Rectal smooth muscle tissue (tissue), 1 donor: Measurements from ENCODE around the gene IGFL2.

Experiments used
- H3K27ac ChIP-seq: one replicate; pipeline ENCODE4 v1.7.0; 2013; ENCODE audit warnings: low read depth, low read length, inconsistent platforms
- H3K27me3 ChIP-seq: one replicate; pipeline ENCODE4 v1.7.0; 2013; ENCODE audit warnings: low read length; ENCODE audit not compliant: control insufficient read depth, insufficient read depth
- H3K36me3 ChIP-seq: one replicate; pipeline ENCODE4 v1.7.0; 2013; ENCODE audit warnings: low read length; ENCODE audit not compliant: control insufficient read depth, insufficient read depth
- H3K4me1 ChIP-seq: one replicate; pipeline ENCODE4 v1.7.0; 2013; ENCODE audit warnings: low read length; ENCODE audit not compliant: control insufficient read depth, insufficient read depth
- H3K4me3 ChIP-seq: one replicate; pipeline ENCODE4 v1.7.0; 2013; ENCODE audit warnings: low read length
- H3K9ac ChIP-seq: one replicate; pipeline ENCODE4 v1.7.0; 2013; ENCODE audit warnings: low read length

Gene IGFL2

DNA sequence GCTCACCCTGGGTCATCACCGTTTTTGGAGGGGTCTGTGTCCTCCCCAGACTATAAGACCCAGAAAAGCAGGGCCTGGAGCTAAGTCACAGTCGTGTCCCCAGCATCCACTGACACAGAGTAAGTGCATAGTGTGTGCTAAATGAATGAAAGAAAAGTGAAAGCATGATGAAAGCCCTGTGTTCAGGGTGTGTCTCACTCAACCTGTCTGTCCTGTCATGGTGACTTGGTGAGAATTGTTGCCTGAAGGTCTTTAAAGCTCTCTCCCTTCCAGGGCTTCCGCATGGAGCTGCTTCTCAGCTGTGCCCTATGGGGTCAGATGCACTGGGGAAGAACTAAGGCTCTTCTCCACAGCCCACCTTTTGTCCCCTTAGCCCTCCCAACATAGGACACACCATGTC, 61.0 kb downstream of the IGFL2 start:
- Histone ChIP-seq H3K27me3 (no peaks in the 10 kb centered on the region), H3K4me1 (no peaks in the 10 kb centered on the region), H3K9ac (no peak overlapping the region), H3K36me3 (no peaks in the 10 kb centered on the region), H3K27ac (no peak overlapping the region), H3K4me3 (no peak overlapping the region)

GRCh38 chr19:46209472-46209871, 61.4 kb downstream of the IGFL2 start:
- H3K4me1 ChIP-seq, result no peaks in the 10 kb centered on the region
- H3K9ac ChIP-seq, result no peak overlapping the region
- no peak overlapping the region for H3K27ac ChIP-seq
- no peaks in the 10 kb centered on the region for H3K27me3 ChIP-seq
- H3K36me3 ChIP-seq, result no peaks in the 10 kb centered on the region
- no peak overlapping the region for H3K4me3 ChIP-seq

DNA sequence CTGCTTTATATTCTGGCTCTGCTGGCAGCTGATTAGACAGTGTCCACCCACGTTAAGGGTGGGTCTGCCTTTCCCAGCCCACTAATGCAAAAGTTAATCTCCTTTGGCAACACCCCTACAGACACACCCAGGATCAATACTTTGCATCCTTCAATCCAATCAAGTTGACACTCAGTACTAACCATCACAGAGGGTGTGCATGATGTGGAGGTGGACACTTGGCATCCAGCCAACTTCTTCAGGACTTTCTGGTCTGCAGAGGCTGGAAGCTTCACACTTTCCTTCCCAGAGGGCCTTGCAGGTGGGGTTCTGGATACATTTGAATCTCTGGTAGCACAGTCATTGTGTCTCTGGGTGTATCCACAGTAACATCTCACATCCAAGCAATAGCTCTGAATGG, 62.6 kb downstream of the IGFL2 start:
- H3K27ac ChIP-seq, result no peak overlapping the region
- H3K36me3 ChIP-seq, result no peaks in the 10 kb centered on the region
- no peak overlapping the region for H3K9ac ChIP-seq
- no peaks in the 10 kb centered on the region for H3K4me1 ChIP-seq
- H3K27me3 ChIP-seq, result no peaks in the 10 kb centered on the region
- no peak overlapping the region for H3K4me3 ChIP-seq
